ENCODE measurements around the gene SNED1.

GRCh38 chr2:241141214-241141770 lies 142.9 kb downstream of the SNED1 start:
- TF ChIP-seq CTCF (IDR thresholded peaks at IDR 0.05), result no peak
- no peak for TF ChIP-seq POLR2A (IDR thresholded peaks at IDR 0.05)

All from breast epithelium (tissue), 3 donors.